HEK293 (cell line): Measurements from ENCODE around the gene PPP2CA.

ENCODE experiments used
- GLIS1 ChIP-seq: fragments of 450-650 bp; formaldehyde crosslinking; IDR thresholded peaks from 2 replicates; pipeline ENCODE4 v1.5.1; 2016; ENCODE audit warnings: missing biosample characterization, missing genetic modification characterization
- HOXC10 ChIP-seq: sonication (generic); formaldehyde crosslinking; IDR thresholded peaks from 2 replicates; pipeline ENCODE4 v1.8.1; 2023; ENCODE audit warnings: mild to moderate bottlenecking, missing genetic modification reagents
- KLF16 ChIP-seq: fragments of 450-650 bp; formaldehyde crosslinking; IDR thresholded peaks from 2 replicates; pipeline ENCODE4 v1.5.1; 2017; ENCODE audit warnings: missing biosample characterization, missing genetic modification characterization
- MYNN ChIP-seq: fragments of 450-650 bp; formaldehyde crosslinking; IDR thresholded peaks from 2 replicates; pipeline ENCODE4 v1.5.1; 2016; ENCODE audit warnings: missing biosample characterization, missing genetic modification characterization, borderline replicate concordance
- ZBTB17 ChIP-seq: fragments of 450-650 bp; formaldehyde crosslinking; IDR thresholded peaks from 2 replicates; pipeline ENCODE4 v1.5.1; 2016; ENCODE audit warnings: missing biosample characterization, missing genetic modification characterization
- ZBTB21 ChIP-seq: fragments of 450-650 bp; formaldehyde crosslinking; IDR thresholded peaks from 2 replicates; pipeline ENCODE4 v1.5.1; 2017; ENCODE audit warnings: missing biosample characterization, missing genetic modification characterization
- ZFHX2 ChIP-seq: fragments of 450-650 bp; formaldehyde crosslinking; conservative IDR thresholded peaks from 2 replicates; pipeline ENCODE4 v1.5.1; 2016; ENCODE audit warnings: missing biosample characterization, missing genetic modification characterization
- ZNF239 ChIP-seq: fragments of 450-650 bp; formaldehyde crosslinking; IDR thresholded peaks from 2 replicates; pipeline ENCODE4 v1.5.1; 2016; ENCODE audit warnings: missing biosample characterization, missing genetic modification characterization
- ZNF311 ChIP-seq: fragments of 450-650 bp; formaldehyde crosslinking; IDR thresholded peaks from 2 replicates; pipeline ENCODE4 v1.5.1; 2017; ENCODE audit warnings: missing biosample characterization, missing genetic modification characterization, borderline replicate concordance
- ZNF48 ChIP-seq: fragments of 450-650 bp; formaldehyde crosslinking; IDR thresholded peaks from 2 replicates; pipeline ENCODE4 v1.5.1; 2016; ENCODE audit warnings: missing biosample characterization, missing genetic modification characterization
- ZNF544 ChIP-seq: fragments of 450-650 bp; formaldehyde crosslinking; IDR thresholded peaks from 2 replicates; pipeline ENCODE4 v1.5.0; 2017; ENCODE audit warnings: missing biosample characterization, missing genetic modification characterization
- ZNF768 ChIP-seq: fragments of 450-650 bp; formaldehyde crosslinking; IDR thresholded peaks from 2 replicates; pipeline ENCODE4 v1.5.1; 2018; ENCODE audit warnings: missing biosample characterization, mild to moderate bottlenecking, missing genetic modification characterization
- ZXDB ChIP-seq: fragments of 450-650 bp; formaldehyde crosslinking; IDR thresholded peaks from 2 replicates; pipeline ENCODE4 v1.5.1; 2016; ENCODE audit warnings: missing biosample characterization, missing genetic modification characterization
- TF ChIP-seq, protein P1 (sequence below): fragments of 450-650 bp; IDR thresholded peaks from 2 replicates; pipeline ENCODE4 v1.5.1; 2018; ENCODE audit warnings: missing biosample characterization, mild to moderate bottlenecking, missing genetic modification characterization
- TF ChIP-seq, protein P2 (sequence below): fragments of 450-650 bp; formaldehyde crosslinking; IDR thresholded peaks from 2 replicates; pipeline ENCODE4 v1.5.1; 2016; ENCODE audit warnings: missing biosample characterization, missing genetic modification characterization, borderline replicate concordance
- TF ChIP-seq, protein P3 (sequence below): fragments of 450-650 bp; formaldehyde crosslinking; IDR thresholded peaks from 2 replicates; pipeline ENCODE4 v1.5.1; 2016; ENCODE audit warnings: missing biosample characterization, missing genetic modification characterization
- TF ChIP-seq, protein P4 (sequence below): fragments of 450-650 bp; formaldehyde crosslinking; IDR thresholded peaks from 2 replicates; pipeline ENCODE4 v1.5.1; 2016; ENCODE audit warnings: missing biosample characterization, missing genetic modification characterization
- TF ChIP-seq, protein P5 (sequence below): fragments of 450-650 bp; formaldehyde crosslinking; IDR thresholded peaks from 2 replicates; pipeline ENCODE4 v1.5.1; 2017; ENCODE audit warnings: missing biosample characterization, missing genetic modification characterization
- TF ChIP-seq, protein P6 (sequence below): fragments of 450-650 bp; formaldehyde crosslinking; IDR thresholded peaks from 2 replicates; pipeline ENCODE4 v1.5.1; 2017; ENCODE audit warnings: missing biosample characterization, missing genetic modification characterization
- TF ChIP-seq, protein P7 (sequence below): fragments of 450-650 bp; formaldehyde crosslinking; IDR thresholded peaks from 2 replicates; pipeline ENCODE4 v1.5.1; 2016; ENCODE audit warnings: missing biosample characterization, missing genetic modification characterization

PPP2CA gene

DNA sequence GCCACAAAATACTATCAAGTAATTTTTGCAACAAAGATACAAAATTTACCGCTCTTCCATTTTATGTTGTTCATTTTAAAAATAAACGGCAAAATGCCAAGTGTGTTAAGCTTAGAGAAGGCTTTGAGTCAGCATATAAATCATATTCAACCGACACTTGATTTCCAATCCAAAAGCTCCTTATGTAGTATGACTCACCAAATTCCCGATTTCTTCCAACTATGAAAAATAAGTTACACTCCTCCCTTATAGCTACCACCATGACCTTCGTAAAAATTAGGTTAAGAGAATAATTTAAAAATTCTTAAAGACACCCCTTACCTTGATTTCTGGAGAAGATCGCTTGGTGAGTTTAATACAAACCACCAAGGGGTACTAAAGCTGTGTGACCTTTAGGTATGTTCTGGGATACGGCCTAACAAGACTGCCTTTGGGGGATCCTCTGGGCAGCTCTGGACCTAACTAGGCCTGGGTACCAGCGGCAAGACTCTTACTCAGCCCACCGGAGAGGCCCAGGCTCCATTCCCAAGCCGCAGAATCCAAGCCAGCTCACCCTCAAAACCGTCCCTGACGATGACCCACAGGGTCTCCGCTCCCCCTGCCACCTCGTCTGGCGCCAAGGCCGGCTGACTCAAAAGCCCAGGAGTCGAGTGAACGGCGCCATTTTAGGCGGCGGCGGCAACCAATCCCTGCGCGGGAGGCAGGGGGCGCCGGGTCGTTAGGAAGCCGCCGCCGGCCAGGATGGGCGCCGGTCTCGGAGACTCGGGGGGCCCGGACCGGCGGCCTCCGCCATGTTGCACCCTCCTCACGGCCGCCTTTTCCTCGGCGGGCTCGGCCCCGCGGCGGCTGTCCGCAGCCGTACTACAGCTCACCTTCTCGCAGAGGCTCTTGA lies 739 bp downstream of the PPP2CA start (continued):
- TF ChIP-seq MYNN (tag by site-specific recombination) (peak; percentile 47; the same call in 1 of the 2 replicates), ZNF311 (tag by site-specific recombination) (no peak), ZBTB21 (tag by site-specific recombination) (no peak), ZNF48 (tag by site-specific recombination) (no peak), ZNF239 (tag by site-specific recombination) (no peak), ZFHX2 (no peak), ZBTB17 (tag by site-specific recombination) (0 out of 2 replicates have a peak, but pooled peaks have one; percentile 15), KLF16 (peak; percentile 57; the same call in 1 of the 2 replicates), ZNF544 (tag by site-specific recombination) (no peak), ZXDB (tag by site-specific recombination) (peak; percentile 44), HOXC10 (CRISPR knock-in tag) (no peak), ZNF768 (no peak), GLIS1 (tag by site-specific recombination) (no peak; the same call in 1 of the 2 replicates)
- TF ChIP-seq, protein P1, sequence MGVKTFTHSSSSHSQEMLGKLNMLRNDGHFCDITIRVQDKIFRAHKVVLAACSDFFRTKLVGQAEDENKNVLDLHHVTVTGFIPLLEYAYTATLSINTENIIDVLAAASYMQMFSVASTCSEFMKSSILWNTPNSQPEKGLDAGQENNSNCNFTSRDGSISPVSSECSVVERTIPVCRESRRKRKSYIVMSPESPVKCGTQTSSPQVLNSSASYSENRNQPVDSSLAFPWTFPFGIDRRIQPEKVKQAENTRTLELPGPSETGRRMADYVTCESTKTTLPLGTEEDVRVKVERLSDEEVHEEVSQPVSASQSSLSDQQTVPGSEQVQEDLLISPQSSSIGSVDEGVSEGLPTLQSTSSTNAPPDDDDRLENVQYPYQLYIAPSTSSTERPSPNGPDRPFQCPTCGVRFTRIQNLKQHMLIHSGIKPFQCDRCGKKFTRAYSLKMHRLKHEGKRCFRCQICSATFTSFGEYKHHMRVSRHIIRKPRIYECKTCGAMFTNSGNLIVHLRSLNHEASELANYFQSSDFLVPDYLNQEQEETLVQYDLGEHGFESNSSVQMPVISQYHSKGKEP (tag by site-specific recombination), result no peak
- TF ChIP-seq, protein P2, sequence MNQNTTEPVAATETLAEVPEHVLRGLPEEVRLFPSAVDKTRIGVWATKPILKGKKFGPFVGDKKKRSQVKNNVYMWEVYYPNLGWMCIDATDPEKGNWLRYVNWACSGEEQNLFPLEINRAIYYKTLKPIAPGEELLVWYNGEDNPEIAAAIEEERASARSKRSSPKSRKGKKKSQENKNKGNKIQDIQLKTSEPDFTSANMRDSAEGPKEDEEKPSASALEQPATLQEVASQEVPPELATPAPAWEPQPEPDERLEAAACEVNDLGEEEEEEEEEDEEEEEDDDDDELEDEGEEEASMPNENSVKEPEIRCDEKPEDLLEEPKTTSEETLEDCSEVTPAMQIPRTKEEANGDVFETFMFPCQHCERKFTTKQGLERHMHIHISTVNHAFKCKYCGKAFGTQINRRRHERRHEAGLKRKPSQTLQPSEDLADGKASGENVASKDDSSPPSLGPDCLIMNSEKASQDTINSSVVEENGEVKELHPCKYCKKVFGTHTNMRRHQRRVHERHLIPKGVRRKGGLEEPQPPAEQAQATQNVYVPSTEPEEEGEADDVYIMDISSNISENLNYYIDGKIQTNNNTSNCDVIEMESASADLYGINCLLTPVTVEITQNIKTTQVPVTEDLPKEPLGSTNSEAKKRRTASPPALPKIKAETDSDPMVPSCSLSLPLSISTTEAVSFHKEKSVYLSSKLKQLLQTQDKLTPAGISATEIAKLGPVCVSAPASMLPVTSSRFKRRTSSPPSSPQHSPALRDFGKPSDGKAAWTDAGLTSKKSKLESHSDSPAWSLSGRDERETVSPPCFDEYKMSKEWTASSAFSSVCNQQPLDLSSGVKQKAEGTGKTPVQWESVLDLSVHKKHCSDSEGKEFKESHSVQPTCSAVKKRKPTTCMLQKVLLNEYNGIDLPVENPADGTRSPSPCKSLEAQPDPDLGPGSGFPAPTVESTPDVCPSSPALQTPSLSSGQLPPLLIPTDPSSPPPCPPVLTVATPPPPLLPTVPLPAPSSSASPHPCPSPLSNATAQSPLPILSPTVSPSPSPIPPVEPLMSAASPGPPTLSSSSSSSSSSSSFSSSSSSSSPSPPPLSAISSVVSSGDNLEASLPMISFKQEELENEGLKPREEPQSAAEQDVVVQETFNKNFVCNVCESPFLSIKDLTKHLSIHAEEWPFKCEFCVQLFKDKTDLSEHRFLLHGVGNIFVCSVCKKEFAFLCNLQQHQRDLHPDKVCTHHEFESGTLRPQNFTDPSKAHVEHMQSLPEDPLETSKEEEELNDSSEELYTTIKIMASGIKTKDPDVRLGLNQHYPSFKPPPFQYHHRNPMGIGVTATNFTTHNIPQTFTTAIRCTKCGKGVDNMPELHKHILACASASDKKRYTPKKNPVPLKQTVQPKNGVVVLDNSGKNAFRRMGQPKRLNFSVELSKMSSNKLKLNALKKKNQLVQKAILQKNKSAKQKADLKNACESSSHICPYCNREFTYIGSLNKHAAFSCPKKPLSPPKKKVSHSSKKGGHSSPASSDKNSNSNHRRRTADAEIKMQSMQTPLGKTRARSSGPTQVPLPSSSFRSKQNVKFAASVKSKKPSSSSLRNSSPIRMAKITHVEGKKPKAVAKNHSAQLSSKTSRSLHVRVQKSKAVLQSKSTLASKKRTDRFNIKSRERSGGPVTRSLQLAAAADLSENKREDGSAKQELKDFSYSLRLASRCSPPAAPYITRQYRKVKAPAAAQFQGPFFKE (tag by site-specific recombination), result no peak
- TF ChIP-seq, protein P3, sequence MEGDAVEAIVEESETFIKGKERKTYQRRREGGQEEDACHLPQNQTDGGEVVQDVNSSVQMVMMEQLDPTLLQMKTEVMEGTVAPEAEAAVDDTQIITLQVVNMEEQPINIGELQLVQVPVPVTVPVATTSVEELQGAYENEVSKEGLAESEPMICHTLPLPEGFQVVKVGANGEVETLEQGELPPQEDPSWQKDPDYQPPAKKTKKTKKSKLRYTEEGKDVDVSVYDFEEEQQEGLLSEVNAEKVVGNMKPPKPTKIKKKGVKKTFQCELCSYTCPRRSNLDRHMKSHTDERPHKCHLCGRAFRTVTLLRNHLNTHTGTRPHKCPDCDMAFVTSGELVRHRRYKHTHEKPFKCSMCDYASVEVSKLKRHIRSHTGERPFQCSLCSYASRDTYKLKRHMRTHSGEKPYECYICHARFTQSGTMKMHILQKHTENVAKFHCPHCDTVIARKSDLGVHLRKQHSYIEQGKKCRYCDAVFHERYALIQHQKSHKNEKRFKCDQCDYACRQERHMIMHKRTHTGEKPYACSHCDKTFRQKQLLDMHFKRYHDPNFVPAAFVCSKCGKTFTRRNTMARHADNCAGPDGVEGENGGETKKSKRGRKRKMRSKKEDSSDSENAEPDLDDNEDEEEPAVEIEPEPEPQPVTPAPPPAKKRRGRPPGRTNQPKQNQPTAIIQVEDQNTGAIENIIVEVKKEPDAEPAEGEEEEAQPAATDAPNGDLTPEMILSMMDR, result peak; percentile 72
- TF ChIP-seq, protein P4, sequence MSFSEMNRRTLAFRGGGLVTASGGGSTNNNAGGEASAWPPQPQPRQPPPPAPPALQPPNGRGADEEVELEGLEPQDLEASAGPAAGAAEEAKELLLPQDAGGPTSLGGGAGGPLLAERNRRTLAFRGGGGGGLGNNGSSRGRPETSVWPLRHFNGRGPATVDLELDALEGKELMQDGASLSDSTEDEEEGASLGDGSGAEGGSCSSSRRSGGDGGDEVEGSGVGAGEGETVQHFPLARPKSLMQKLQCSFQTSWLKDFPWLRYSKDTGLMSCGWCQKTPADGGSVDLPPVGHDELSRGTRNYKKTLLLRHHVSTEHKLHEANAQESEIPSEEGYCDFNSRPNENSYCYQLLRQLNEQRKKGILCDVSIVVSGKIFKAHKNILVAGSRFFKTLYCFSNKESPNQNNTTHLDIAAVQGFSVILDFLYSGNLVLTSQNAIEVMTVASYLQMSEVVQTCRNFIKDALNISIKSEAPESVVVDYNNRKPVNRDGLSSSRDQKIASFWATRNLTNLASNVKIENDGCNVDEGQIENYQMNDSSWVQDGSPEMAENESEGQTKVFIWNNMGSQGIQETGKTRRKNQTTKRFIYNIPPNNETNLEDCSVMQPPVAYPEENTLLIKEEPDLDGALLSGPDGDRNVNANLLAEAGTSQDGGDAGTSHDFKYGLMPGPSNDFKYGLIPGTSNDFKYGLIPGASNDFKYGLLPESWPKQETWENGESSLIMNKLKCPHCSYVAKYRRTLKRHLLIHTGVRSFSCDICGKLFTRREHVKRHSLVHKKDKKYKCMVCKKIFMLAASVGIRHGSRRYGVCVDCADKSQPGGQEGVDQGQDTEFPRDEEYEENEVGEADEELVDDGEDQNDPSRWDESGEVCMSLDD (tag by site-specific recombination), result peak; percentile 70; the same call in 1 of the 2 replicates
- TF ChIP-seq, protein P5, sequence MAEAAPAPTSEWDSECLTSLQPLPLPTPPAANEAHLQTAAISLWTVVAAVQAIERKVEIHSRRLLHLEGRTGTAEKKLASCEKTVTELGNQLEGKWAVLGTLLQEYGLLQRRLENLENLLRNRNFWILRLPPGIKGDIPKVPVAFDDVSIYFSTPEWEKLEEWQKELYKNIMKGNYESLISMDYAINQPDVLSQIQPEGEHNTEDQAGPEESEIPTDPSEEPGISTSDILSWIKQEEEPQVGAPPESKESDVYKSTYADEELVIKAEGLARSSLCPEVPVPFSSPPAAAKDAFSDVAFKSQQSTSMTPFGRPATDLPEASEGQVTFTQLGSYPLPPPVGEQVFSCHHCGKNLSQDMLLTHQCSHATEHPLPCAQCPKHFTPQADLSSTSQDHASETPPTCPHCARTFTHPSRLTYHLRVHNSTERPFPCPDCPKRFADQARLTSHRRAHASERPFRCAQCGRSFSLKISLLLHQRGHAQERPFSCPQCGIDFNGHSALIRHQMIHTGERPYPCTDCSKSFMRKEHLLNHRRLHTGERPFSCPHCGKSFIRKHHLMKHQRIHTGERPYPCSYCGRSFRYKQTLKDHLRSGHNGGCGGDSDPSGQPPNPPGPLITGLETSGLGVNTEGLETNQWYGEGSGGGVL, result no peak
- TF ChIP-seq, protein P6, sequence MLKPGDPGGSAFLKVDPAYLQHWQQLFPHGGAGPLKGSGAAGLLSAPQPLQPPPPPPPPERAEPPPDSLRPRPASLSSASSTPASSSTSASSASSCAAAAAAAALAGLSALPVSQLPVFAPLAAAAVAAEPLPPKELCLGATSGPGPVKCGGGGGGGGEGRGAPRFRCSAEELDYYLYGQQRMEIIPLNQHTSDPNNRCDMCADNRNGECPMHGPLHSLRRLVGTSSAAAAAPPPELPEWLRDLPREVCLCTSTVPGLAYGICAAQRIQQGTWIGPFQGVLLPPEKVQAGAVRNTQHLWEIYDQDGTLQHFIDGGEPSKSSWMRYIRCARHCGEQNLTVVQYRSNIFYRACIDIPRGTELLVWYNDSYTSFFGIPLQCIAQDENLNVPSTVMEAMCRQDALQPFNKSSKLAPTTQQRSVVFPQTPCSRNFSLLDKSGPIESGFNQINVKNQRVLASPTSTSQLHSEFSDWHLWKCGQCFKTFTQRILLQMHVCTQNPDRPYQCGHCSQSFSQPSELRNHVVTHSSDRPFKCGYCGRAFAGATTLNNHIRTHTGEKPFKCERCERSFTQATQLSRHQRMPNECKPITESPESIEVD (tag by site-specific recombination), result peak; percentile 13; the same call in 1 of the 2 replicates
- TF ChIP-seq, protein P7, sequence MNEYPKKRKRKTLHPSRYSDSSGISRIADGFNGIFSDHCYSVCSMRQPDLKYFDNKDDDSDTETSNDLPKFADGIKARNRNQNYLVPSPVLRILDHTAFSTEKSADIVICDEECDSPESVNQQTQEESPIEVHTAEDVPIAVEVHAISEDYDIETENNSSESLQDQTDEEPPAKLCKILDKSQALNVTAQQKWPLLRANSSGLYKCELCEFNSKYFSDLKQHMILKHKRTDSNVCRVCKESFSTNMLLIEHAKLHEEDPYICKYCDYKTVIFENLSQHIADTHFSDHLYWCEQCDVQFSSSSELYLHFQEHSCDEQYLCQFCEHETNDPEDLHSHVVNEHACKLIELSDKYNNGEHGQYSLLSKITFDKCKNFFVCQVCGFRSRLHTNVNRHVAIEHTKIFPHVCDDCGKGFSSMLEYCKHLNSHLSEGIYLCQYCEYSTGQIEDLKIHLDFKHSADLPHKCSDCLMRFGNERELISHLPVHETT (tag by site-specific recombination), result no peak
